Activated CD8-positive, alpha-beta memory T cell treated with anti-CD3 and anti-CD28 coated beads, Interleukin-2, amount 50 U/mL, for 4 hours (primary cell): ENCODE data around the gene EIF2S1.
"Not testable (repeated sequence)": the region's sequence is repeated elsewhere in the genome, so short reads cannot be mapped to it uniquely, and the experiment has no call there.

Experiments
- DNase-seq: peaks from one replicate; pipeline ENCODE4 v3.0.0-alpha.2; 2020

The EIF2S1 gene

DNA sequence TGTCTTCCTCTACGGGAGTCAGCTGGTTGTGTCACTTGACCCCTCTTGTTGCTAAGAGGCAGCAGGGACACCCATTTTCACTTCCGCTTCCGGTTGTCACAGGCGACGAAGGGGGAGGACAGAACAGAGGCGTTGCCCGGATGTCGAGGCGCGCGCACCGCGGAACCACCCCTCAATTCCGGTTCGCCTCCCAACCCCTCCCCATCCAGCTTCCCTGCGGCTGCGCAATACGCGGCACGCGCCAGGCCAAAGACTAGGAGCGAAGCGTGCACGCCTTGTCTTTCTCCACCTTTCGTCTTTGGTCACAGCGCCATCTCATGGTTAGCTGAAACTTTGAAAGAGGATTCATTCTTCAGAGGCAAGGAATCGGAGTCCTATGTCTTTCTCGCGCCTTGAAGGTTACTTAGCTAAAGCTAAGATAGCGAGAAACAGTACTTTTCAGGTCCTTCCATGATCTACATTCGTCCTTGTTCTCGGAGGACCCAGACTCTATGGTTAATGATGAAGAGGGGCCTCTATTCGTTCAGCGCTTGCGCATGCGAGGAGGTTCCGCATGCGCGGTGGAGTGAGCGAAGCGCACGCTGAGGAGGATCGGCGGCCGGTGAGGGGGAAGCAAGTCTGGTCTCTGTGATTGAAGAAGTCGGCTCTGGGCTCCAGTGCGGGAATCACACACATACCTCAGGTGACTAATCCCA lies at the start of gene EIF2S1, which contains the start of gene ATP6V1D:
TSS of gene EIF2S1 (plus strand) at position 554 of the 695 bp plus-strand sequence. CDS start 4,440 bp downstream, outside the sequence.
TSS of gene ATP6V1D (minus strand) at position 30 of the 695 bp plus-strand sequence. CDS start 106 bp downstream, outside the sequence.
- DNase-seq = peak; percentile 99

DNA sequence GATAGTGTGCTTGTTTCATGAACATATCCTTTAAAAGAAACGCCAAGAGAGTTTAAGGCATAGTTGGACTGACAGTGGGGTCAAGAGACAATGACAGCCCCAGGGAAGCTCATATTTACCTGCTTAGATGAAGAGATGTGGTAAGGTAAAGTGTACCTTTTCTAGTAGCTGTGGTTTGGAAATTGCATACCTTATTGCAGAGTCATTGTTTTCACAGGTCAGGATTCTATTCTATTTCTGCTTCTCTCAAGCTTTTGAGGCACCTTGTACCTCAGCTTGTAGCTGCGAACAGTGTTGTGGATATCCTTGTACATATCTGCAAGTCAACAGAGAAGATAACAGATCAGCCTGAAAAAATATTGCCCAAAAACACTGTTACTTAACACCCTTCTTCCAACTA lies 48.3 kb upstream of the EIF2S1 start:
- no peak for DNase-seq

DNA sequence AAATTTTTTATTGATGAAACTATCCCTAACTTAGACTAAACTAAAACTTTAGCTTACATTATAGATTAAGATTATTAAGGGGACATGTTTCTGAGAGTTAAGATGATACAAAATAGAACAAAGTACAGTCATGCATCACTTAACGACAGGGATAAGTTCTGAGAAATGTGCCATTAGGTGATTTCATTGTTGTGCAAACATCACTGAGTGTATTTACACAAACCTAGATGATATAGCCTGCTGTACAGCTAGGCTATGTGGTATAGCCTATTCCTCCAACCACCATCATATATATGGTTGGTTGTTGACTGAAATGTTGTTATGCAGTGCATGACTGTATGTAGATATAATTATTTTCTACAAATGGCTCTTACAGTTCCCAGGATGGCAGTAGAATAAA lies 47.0 kb upstream of the EIF2S1 start:
- DNase-seq = no peak

DNA sequence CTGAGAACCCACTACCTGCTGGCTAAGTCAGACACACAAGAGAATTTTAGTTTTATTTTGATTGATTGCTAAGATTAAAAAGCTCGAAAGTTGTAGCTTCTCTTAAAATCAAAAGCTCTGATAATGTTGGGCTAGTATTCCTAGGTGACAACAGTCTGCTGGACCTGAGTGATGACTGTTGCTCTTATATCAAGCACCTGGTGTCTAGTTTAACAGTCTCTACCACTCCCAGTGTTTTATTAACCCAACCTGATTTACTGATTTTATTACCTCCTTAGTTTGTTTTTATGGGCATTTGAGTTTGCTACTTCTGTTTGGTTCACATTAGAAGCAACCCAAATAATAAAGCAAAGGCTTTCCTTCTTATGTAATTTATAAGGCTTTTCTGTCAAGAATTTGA lies 42.3 kb upstream of the EIF2S1 start:
- no peak for DNase-seq

DNA sequence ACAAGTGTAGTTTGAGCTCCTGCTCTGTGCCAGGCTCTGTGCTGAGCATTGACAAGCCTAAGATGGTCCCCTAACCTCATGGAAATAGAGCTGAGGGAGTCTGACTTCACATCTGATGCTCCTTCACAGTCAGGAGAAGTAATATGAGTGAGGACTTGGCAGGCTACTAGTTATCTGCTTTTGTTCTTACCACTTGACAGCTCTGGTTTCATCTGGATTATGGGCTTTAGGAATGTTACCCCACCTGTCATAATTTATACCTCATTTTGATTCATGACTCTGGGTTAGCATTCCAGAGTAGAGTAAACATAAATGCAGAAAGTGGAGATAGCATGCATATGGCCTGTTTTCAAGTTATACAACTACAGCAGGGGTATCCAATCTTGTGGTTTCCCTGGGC lies 41.0 kb upstream of the EIF2S1 start:
- DNase-seq = no peak

DNA sequence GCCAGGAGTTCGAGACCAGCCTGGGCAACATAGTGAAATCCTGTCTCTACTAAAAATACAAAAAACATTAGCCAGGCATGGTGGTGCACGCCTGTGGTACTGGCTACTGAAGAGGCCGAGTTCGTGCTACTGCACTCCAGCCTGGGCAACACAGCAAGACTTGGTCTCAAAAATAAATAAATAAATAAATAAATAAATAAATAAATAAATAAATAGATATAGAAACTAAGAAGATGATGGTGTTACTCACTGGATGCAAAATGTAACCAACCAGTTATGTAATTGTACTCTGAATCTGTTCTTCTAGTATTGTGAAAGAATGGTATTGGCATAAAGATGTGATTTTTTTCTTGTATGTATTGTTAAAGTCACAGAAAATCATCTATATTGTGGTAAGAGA lies 30.5 kb upstream of the EIF2S1 start:
- DNase-seq = not testable (repeated sequence)

DNA sequence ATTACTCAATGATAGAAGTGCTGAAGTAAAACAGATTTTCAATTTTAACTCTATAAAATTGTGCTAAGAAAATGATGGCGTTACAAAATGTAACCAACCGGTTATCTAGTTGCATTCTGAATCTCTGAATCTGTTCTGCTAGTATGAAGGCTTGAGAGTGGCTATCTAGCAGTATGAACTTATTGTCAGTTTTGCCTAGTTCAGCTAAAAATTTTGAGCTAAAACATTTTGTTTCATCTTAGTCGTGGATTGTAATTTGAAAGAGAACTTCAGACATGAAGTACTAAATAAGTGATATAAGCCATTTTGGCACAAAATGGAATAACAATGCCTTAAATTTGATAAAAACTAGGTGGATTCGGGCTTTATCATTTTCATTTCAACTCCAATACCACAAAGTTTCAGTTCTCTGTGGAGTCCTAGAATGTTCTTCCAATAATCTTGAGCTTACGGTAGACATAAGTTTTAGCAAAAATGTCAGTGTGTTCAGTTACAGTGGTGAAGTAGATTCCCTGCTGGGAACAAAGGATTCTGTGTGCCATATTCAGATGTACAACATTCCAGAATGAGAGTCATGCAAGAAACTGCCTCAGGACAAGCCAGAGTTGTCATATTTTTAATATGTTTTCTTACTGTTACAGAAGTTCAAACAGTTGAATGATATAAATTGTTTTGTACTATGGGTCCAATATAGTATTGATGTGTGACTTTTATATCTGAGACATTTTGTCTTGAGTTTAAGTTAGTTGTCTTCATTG lies 28.6 kb upstream of the EIF2S1 start:
- no peak for DNase-seq

DNA sequence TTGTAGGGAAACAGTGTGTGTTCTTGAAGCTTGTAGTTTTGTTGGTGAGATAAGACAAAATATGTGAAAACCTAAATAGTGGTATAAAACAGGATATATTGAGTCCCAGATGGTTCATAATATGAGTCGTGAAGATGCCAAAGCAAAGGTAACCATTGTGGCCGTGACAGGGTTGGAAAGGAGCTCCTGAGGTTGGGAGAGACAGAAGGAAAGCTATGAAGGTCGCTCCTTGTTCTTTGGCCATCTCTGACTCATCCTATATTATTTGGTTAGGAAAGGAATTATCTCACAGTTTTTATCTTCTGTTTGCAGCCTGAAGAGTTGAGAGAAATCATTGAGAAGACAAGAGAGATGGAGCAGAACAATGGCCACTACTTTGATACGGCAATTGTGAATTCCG lies 27.7 kb upstream of the EIF2S1 start:
- no peak for DNase-seq

DNA sequence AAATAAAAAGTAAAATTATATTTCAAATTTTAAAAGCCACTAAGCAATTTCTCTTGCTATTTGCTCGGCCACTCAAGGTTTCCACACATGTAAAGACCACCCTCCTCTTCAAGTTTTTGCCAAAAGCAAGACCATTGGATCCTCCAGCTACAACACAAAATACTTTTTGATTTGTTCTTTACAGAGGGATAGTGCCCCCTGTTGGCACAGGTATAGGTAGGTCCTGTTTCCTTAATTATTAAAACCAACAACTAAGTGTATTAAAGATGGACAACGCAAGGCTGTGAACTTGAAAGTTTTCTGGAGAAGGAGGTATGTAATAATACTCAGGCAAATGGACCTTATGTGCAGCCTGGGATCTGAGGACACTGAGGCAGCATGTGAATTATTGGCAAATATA lies 24.3 kb upstream of the EIF2S1 start:
- no peak for DNase-seq

DNA sequence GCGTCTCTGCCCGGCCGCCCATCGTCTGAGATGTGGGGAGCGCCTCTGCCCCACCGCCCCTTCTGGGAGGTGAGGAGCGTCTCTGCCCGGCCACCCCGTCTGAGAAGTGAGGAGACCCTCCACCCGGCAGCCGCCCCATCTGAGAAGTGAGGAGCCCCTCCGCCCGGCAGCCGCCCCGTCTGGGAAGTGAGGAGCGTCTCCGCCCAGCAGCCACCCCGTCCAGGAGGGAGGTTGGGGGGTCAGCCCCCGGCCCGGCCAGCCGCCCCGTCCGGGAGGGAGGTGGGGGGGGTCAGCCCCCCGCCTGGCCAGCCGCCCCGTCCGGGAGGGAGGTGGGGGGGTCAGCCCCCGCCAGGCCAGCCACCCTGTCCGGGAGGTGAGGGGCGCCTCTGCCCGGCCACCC lies 18.9 kb upstream of the EIF2S1 start:
- not testable (repeated sequence) for DNase-seq

DNA sequence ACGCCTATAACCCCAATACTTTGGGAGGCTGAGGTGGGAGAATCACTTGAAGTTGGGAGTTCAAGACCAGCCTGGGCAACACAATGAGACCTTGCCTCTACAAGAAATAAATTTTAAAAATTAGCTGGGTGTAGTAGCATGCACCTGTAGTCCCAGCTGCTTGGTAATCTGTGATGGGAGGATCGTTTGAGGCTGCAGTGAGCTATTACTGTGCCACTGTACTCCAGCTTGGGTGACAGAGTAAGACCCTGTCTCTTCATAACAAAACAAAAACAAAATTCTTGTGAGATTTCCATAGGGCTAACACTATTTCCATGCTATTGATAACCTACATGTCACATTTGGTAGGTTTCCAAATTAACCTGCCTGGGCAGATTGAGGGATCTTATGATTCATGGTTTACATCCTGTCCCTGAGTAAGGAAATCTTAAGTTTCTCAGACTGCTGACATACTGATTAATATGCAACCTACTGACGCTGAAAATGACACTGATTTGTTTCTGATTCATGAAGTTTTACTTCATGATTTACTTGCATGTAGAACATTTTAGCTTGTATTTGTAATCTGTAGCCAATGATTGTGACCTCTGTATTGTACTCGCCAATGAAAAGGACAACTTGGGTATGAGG lies 16.4 kb upstream of the EIF2S1 start:
- no peak for DNase-seq

DNA sequence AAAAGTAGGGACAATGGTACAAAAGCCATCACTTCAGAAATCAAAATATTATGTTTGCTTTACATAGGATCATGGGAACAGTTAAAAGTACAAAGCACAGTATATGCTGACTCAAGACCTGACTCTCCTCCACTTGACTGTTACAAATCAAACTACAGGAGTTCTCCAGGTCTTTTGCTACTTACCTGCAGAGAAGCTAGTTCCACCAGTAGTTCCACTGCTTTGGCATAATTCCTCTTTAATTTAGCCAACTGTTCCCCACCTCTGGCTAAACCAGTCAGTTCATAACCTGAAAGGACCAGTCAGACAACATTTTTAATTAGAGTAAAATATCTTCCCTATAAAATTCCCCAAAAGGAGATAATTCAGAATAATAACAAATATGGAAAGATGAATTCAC lies 14.5 kb upstream of the EIF2S1 start:
- DNase-seq = no peak

DNA sequence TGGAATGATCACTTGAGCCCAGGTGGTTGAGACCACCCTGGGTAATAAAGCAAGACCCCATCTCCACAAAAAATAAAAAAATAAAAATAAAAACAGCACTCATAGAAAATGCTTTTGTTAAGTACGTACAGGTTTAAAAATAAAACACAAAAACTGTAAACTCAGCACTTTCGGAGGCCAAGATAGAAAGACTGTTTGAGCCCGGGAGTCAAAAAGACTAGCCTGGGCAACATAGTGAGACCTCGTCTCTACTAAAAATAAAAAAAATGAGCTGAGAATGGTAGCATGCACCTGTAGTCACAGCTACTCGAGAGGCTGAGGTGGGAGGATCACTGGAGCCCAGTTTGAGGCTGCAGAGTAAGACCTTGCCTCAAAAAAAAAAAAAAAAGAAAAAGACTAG lies 8.1 kb upstream of the EIF2S1 start:
- no peak for DNase-seq

DNA sequence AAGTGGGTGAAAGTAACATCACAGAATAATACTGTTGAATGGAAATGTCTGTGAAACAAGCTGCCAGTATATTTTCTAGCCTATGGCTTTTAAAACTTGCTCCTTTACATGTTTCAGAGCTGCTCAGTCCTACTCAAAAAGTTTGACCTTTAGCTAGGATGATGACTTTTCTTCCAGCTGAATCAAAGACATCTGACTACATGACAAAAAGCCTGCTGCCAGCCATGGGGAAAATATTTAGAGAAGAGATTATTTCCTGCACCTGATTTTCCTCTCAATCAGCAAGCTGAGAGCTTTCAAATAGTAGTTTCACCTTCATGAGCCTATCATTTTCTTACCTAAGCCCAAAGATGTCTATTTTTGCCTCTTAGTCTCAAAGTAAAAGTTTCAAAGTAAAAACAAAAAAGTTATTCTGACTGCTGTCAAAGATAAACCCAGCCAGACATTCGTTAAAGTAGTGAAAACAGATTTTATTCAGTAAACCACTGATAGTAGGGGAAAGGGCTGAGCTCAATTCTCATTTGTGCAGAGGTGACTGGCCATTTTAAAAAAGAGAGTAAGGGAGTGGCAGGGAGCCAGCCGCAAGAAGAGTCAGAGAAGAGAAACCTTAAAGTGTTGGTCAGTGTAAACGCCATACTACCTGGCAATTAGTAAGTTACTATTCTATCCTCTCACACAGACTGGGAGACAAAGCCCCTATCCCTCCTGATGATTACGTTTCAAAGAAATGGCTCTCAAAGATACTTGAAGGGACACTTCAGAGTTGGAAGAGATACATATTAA lies 2.8 kb upstream of the EIF2S1 start:
- no peak for DNase-seq

DNA sequence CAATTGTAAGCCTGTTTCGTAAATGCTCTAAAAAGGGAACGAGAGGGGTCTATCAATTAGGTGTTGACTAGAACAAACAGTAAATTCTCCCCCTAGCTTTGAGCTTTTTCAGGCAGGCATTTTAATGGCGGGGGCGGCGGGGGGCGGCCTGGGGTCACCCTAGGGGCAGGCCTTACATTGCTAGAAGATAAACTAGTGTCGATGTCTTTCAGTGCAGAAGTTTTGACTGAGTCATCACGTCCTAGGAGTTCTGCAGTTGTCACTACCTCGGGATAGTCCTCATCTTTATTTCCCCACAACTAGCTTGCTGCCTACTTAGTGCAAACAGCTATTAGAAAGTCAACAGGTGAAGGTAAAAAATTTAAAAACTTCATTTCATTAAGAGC lies 2.2 kb upstream of the EIF2S1 start:
- DNase-seq = no peak

DNA sequence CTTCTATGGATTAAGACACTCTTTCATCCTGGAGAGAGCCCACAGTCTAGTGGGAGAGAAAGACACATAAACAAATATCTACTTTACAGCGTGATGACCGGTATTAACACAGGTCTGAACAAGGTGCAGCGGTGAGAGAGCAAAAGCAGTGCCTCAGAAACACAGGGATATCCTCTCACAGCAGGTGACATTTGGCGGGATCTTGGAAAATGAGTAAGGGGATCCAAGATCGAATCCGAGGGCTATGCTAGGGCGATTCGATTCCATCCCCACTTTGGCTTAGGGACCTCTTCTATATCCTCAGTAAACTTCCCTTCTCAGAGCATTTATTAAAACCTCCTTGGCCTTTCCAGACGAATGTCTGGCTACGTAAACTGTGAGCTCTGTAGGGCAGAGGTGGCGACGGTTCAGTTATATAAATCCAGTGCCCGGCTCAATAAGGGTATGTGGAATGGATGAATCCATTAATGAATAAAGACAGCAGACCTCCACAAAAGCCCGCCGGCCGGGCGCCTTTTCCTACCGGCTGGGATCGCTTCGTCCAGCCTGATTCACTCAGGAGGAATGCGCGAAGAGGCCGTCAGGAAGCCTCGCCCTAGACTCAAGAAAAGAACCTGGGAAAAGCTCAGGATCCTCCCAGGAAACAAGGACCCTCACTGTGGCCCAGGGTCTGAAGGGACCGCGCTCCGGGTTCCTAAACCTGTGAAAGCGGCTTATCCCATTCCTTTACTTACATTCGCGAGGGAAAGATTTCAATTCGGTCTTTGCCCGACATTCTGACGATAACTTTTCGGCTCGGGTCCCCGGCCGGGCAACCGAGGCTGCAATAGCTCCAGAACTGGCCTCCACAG lies 979 bp upstream of the EIF2S1 start:
- no peak for DNase-seq

DNA sequence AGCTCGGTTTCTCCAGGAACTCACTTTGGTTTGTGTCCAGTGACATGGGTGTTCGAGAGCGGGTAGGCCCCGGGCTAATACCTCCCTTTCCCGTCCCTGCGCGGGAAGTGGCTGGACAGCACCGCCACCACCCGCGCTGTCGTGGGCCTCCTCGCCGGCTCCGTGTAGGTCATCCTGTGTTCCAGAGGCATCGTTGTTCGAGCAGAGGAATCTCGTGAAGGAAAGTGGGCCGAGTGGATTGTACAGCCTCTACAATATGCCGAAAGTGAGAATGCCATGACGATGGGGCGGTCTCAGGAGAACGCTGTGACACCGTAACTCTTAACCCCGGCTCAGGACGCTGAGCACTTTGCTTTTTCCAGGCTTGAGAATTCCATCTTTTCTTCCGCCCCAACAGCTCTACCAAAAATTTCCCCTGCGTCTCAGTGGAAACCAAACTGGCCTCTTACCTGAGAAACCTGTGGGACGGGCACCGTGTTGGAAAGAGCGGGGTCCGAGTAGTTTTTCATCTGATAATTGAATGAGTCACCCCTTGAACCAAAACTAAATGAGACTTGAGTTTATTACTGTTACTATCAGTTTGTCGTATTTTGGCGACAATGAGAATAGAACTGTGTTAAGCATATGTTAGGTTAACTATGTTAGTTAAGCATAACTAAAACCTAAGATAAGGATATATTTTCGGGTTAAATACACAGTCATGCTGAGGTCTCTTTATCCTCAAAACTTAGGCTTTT lies 510 bp downstream of the EIF2S1 start:
- no peak for DNase-seq

DNA sequence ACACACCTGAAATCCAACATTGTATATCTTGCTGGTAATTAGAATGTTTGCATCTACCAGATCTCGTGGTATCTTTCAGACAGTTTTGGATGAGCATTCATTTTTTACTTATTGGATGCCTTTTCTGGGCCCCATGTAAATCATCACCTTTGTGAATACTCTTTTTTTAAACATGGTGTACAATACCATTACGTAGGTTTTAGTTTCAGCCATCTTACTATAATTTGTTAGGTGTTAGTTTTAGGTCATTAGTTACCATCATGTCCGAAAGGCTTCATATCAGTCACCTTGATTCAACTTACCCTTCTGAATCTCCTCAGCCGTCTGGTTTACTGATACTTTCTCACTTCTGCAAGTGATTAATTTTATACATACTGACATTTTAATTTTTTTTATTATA lies 5.3 kb downstream of the EIF2S1 start:
- no peak for DNase-seq

DNA sequence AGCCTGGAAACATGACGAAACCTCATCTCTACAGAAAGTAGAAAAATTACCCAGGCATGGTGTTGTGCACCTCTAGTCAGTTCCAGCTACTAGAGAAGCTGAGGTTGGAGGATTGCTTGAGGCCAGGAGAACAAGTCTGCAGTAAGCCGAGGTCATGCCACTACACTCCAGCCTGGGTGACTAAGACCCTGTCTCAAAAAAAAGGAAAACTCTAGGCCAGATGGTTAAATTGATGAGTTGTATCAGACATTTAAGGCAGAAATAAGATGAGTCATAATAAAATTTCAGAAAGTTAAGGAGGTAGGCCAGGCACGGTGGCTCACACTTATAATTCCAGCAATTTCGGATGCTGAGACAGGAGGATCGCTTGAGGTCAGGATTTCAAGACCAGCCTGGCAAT lies 10.7 kb downstream of the EIF2S1 start:
- no peak for DNase-seq

DNA sequence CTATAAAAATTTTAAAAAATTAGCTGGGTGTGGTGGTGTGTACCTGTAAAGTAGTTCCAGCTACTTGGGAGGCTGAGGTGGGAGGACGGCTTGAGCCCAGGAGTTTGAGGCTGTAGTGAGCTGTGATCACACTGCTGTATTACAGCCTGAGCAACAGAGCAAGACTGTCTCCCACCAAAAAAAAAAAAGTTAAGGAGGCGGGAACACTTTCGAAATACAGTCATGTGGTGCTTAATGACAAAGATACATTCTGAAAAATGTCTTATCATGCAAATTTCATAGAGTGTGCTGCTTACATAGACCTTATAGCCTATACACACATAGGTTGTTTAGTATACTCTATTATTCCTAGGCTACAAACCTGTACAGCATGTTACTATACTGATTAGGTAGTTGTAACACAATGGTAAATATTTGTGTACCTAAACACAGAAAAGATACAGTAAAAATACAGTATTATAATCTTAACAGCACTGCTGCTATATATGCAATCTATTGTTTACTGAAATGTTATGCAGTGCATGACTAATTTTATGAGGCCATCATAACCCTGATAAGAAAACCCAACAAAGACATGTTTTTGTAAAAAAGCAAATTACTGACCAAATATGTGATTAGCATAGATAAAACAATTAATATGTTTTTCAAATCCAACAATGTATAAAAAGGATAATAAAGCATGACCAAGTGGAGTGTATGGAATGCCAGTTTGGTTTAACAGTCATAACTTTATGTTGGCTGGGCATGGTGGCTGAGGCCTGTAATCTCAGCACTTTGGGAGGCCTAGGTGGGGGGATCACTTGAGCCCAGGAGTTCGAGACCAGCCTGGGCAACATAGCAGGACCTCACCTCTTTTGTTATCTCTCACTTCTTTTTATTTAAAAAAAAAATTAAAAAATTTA lies 11.4 kb downstream of the EIF2S1 start:
- DNase-seq = no peak
